ENCODE data around the gene LRRC72. TPM values are rescaled to one million over a fixed set of nuclear protein-coding genes. Genes with fewer than 3 reads are reported as not detected.

The LRRC72 gene
- not detected for total RNA-seq

- Histone ChIP-seq H3K4me3 (no peak within 1 kb of the TSS), H3K9me3 (no peaks in the 10 kb centered on the region), H3K36me3 (no peaks in the 10 kb centered on the region), H3K27ac (no peak within 1 kb of the TSS), H3K4me1 (no peaks in the 10 kb centered on the region), H3K27me3 (no peaks in the 10 kb centered on the region)
- TF ChIP-seq CTCF (IDR thresholded peaks at IDR 0.05): no peak
- intact Hi-C loops (cut with DNase I): no loop called here
- DNase-seq (ENCODE audit: low spot score in 2 of 2): no peak
Observed at GRCh38 chr7:16526742-16527540, at the start of gene LRRC72. Gene LRRC72, plus strand, starts transcription at chr7:16526825. Its CDS starts 128 bp downstream, at chr7:16526953.

GRCh38 chr7:16479161-16479560 lies 47.5 kb upstream of the LRRC72 start:
- H3K27ac ChIP-seq: no peak overlapping the region
- no peaks in the 10 kb centered on the region for H3K27me3 ChIP-seq
- no peaks in the 10 kb centered on the region for H3K9me3 ChIP-seq
- H3K4me1 ChIP-seq: no peaks in the 10 kb centered on the region
- intact Hi-C loops (cut with DNase I): no loop called here
- H3K4me3 ChIP-seq: no peak overlapping the region
- no peaks in the 10 kb centered on the region for H3K36me3 ChIP-seq
- no peak for TF ChIP-seq CTCF (IDR thresholded peaks at IDR 0.05)
- DNase-seq (ENCODE audit: low spot score in 2 of 2): no peak

DNA sequence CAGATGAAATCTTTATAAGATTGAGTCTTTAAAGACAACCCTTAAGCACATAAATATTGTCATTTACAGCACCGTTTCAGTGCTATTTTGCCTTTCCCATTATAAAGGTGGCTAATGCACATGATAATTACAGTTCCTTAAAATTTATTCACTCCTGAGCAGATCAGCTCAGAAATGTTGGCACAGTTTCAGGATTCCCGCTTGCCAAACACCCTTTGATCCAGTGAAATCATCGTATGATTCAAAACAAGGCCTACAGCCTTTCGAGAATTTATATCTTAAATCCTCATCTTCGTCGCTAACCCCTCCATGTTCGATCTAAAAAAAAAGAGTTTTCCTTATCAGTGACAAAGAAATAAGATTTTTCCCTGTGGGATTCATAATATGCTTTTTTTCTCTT lies 47.0 kb upstream of the LRRC72 start:
- Histone ChIP-seq H3K4me1 (no peaks in the 10 kb centered on the region), H3K36me3 (no peaks in the 10 kb centered on the region), H3K27me3 (no peaks in the 10 kb centered on the region), H3K27ac (no peak overlapping the region), H3K4me3 (no peak overlapping the region), H3K9me3 (no peaks in the 10 kb centered on the region)
- intact Hi-C loops (cut with DNase I): no loop called here
- DNase-seq (ENCODE audit: low spot score in 2 of 2): no peak
- TF ChIP-seq CTCF (IDR thresholded peaks at IDR 0.05): no peak

- no peak for TF ChIP-seq CTCF (IDR thresholded peaks at IDR 0.05)
- Histone ChIP-seq H3K4me3 (no peak overlapping the region), H3K27me3 (no peaks in the 10 kb centered on the region), H3K27ac (no peak overlapping the region), H3K4me1 (no peaks in the 10 kb centered on the region), H3K9me3 (no peaks in the 10 kb centered on the region), H3K36me3 (no peaks in the 10 kb centered on the region)
- DNase-seq (ENCODE audit: low spot score in 2 of 2): no peak
- intact Hi-C loops (cut with DNase I): no loop called here
Observed at GRCh38 chr7:16484453-16485158, 42.0 kb upstream of the LRRC72 start.

- no peak for DNase-seq (ENCODE audit: low spot score in 2 of 2)
- Histone ChIP-seq H3K9me3 (no peaks in the 10 kb centered on the region), H3K4me1 (no peaks in the 10 kb centered on the region), H3K27me3 (no peaks in the 10 kb centered on the region), H3K4me3 (no peak overlapping the region), H3K36me3 (no peaks in the 10 kb centered on the region), H3K27ac (no peak overlapping the region)
- intact Hi-C loops (cut with DNase I): no loop called here
- no peak for TF ChIP-seq CTCF (IDR thresholded peaks at IDR 0.05)
Observed at GRCh38 chr7:16491148-16491547, 35.5 kb upstream of the LRRC72 start.
